ENCODE data around the gene ARHGEF28. TPM values are rescaled to one million over a fixed set of nuclear protein-coding genes. Genes with fewer than 3 reads are reported as not detected.

ARHGEF28 gene
- total RNA-seq, 1 experiment from 2014 or later = 0.57 TPM

- Histone ChIP-seq H3K9me3 (ENCODE audit: control insufficient read depth, low read depth, low read length) (no peaks in the 10 kb centered on the region), H3K79me2 (ENCODE audit: insufficient read depth, low read length) (no peaks in the 10 kb centered on the region), H2BK12ac (ENCODE audit: insufficient read length, low read depth, low read length) (no peak overlapping the region), H3K23me2 (ENCODE audit: insufficient read length, low read depth, low read length, poor library complexity, severe bottlenecking) (no peaks in the 10 kb centered on the region), H3K27me3 (ENCODE audit: insufficient read depth, low read length) (no peaks in the 10 kb centered on the region), H2BK20ac (ENCODE audit: low read depth, low read length, poor library complexity, severe bottlenecking) (no peak overlapping the region), H3K9ac (ENCODE audit: extremely low read depth, insufficient read length, low read length) (no peak overlapping the region), H3K18ac (ENCODE audit: insufficient read length, low read depth, low read length) (no peak overlapping the region), H3T11ph (ENCODE audit: low read length) (no peak overlapping the region), H3K4ac (ENCODE audit: low read depth, low read length) (no peak overlapping the region), H3K4me1 (ENCODE audit: insufficient read depth, low read length) (no peaks in the 10 kb centered on the region), H3K23ac (ENCODE audit: insufficient read length, low read depth, low read length) (no peak overlapping the region), H2BK120ac (ENCODE audit: low read depth, low read length, poor library complexity, severe bottlenecking) (no peak overlapping the region), H2BK5ac (ENCODE audit: insufficient read length, low read length) (no peak overlapping the region), H3K56ac (ENCODE audit: insufficient read length, low read depth, low read length) (no peak overlapping the region), H2BK15ac (ENCODE audit: low read depth, low read length) (no peak overlapping the region), H2AK5ac (ENCODE audit: insufficient read length, low read length) (no peak overlapping the region), H2AFZ (ENCODE audit: low read length) (no peak overlapping the region), H4K8ac (replicated peaks; ENCODE audit: insufficient read length, low read depth, low read length) (no peak overlapping the region), H4K91ac (ENCODE audit: insufficient read length, low read depth, low read length) (no peak overlapping the region), H4K20me1 (ENCODE audit: control insufficient read depth, insufficient read depth, insufficient read length) (no peaks in the 10 kb centered on the region), H3K79me1 (ENCODE audit: insufficient read depth, low read depth, low read length, poor library complexity, severe bottlenecking) (no peaks in the 10 kb centered on the region), H3K14ac (ENCODE audit: insufficient read depth, low read length) (no peak overlapping the region), H3K4me2 (ENCODE audit: insufficient read depth, insufficient read length, low read length) (no peak overlapping the region), H3K27ac (ENCODE audit: insufficient read length, low read depth, low read length) (no peak overlapping the region), H4K5ac (ENCODE audit: insufficient read length, low read depth, low read length) (no peak overlapping the region)
- no peaks in the 10 kb centered on the region for H3K27me3 Mint-ChIP-seq (ENCODE audit: low read depth)
- peaks cover 0 to under 1% of the 10 kb centered on the region in 2 experiments; a peak in 1 of 4 replicates for H3K4me1 Mint-ChIP-seq
- no peaks in the 10 kb centered on the region for H3K36me3 Mint-ChIP-seq (ENCODE audit: insufficient read depth in 1 of 3, low read depth in 3 of 3)
- H3K9me3 Mint-ChIP-seq = no peaks in the 10 kb centered on the region
- no CpG with 5 or more reads among the region's 3 CpGs for WGBS (ENCODE audit: extremely low coverage, insufficient read length, low lambda C conversion rate)
- DNase-seq = no peak
- H3K4me3 Mint-ChIP-seq = no peak overlapping the region
- TF ChIP-seq, protein P1, sequence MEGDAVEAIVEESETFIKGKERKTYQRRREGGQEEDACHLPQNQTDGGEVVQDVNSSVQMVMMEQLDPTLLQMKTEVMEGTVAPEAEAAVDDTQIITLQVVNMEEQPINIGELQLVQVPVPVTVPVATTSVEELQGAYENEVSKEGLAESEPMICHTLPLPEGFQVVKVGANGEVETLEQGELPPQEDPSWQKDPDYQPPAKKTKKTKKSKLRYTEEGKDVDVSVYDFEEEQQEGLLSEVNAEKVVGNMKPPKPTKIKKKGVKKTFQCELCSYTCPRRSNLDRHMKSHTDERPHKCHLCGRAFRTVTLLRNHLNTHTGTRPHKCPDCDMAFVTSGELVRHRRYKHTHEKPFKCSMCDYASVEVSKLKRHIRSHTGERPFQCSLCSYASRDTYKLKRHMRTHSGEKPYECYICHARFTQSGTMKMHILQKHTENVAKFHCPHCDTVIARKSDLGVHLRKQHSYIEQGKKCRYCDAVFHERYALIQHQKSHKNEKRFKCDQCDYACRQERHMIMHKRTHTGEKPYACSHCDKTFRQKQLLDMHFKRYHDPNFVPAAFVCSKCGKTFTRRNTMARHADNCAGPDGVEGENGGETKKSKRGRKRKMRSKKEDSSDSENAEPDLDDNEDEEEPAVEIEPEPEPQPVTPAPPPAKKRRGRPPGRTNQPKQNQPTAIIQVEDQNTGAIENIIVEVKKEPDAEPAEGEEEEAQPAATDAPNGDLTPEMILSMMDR (conservative IDR thresholded peaks at IDR 0.05) = no peak
- no peak overlapping the region for H3K27ac Mint-ChIP-seq
Observed at GRCh38 chr5:73805449-73805848, 179.5 kb downstream of the ARHGEF28 start.
